OCI-LY7 (cell line): ENCODE measurements around the gene DAP.
"Not testable (repeated sequence)": the region's sequence is repeated elsewhere in the genome, so short reads cannot be mapped to it uniquely, and the experiment has no call there.

Source experiments
- CTCF ChIP-seq: fragments of 200-600 bp; sonication (generic); conservative IDR thresholded peaks from 2 replicates; pipeline ENCODE4 v1.5.1; 2014; ENCODE audit warnings: mild to moderate bottlenecking, antibody characterized with exemption, low read length, moderate library complexity, mixed read lengths
- EZH2phosphoT487 ChIP-seq: fragments of 200-600 bp; sonication (generic); IDR thresholded peaks from 2 replicates; pipeline ENCODE4 v1.6.1; 2018; ENCODE audit warnings: low read depth, borderline replicate concordance, mild to moderate bottlenecking, mixed run types, antibody characterized with exemption, low read length, moderate library complexity, mixed read lengths

- not testable (repeated sequence) for TF ChIP-seq CTCF, EZH2phosphoT487
Measured at GRCh38 chr5:10638723-10639122, 122.3 kb downstream of the DAP start.
